ENCODE measurements around the gene DCTN2.

DNA sequence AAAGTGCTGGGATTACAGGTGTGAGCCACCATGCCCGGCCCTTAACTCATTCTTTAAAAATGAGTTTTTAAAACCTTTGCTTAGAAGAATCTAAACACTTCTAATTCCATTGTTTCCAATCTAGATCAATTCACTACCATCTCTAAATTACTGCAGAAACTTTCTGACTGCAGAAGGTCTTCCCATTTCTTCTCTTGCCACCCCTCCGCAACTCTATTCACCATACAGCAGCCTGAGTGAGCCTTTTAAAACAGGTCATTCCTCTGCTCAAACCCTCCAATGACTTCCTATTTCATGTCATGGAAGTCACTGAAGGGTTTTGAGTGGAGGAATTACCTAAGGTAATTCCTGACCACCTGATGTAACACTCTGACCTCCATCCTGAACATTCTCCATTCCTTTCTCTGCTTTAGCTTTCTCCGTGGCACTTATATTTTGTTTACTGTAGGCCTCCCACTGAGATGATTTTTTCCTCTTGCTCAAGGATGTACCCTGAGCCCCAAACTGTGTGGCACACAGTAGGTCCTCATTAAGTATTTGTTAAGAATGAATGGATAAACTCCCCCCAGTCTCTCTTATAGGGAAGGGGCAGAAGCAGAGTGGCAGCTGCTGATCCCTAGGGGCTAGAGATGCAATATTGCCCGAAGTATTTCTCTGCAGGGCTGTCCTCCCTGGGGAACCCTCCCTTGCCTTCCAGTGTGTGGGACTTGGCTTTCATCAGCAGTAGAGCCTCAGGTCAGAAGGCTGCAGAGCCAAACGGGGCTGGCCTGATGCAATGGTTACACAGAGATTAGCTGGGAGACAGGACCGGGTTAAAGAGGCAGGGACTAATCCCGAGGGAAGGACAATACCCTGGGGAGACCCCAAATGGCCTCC lies 27.8 kb downstream of the DCTN2 start:
- TF ChIP-seq, protein P1, sequence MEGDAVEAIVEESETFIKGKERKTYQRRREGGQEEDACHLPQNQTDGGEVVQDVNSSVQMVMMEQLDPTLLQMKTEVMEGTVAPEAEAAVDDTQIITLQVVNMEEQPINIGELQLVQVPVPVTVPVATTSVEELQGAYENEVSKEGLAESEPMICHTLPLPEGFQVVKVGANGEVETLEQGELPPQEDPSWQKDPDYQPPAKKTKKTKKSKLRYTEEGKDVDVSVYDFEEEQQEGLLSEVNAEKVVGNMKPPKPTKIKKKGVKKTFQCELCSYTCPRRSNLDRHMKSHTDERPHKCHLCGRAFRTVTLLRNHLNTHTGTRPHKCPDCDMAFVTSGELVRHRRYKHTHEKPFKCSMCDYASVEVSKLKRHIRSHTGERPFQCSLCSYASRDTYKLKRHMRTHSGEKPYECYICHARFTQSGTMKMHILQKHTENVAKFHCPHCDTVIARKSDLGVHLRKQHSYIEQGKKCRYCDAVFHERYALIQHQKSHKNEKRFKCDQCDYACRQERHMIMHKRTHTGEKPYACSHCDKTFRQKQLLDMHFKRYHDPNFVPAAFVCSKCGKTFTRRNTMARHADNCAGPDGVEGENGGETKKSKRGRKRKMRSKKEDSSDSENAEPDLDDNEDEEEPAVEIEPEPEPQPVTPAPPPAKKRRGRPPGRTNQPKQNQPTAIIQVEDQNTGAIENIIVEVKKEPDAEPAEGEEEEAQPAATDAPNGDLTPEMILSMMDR (IDR thresholded peaks at IDR 0.05; ENCODE audit: extremely low read depth in 1 of 2, insufficient read depth in 1 of 2, low read depth in 1 of 2, low read length in 2 of 2), result no peak
- TF ChIP-seq MYC (IDR thresholded peaks at IDR 0.05; ENCODE audit: low read depth, low read length) (no peak), POLR2A (IDR thresholded peaks at IDR 0.05; ENCODE audit: low read depth, low read length) (no peak), EZH2 (IDR thresholded peaks at IDR 0.05; ENCODE audit: borderline replicate concordance, low read depth, low read length, severe bottlenecking) (no peak)

Measured in endothelial cell of umbilical vein (primary cell).